ENCODE data around the gene GID8.

DNA sequence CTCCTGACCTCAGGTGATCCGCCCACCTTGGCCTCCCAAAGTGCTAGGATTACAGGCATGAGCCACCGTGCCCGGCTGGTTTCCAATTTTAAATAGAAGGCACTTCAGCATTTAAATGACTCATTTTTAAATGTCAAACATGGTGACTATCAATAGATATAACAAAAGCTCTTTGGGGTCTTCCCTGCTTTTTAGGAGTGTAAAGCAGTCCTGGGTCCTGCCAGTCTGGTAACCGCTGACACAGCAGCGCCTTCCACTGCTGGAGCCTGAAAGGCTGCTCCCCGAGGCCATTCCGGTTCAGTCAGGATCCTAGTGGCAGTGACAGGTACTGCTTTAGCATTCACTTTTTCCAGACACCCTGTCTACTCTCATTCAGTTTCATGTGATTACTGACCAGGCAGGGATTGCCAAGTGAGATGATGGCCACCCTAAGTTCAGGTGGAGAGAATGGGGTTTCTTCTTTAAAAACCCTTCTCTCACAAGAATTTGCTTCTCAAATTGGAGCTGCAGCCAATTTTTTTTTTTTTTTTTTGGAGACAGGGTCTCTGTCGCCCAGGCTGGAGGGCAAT lies 16.7 kb upstream of the GID8 start:
- TF ChIP-seq, protein P1, sequence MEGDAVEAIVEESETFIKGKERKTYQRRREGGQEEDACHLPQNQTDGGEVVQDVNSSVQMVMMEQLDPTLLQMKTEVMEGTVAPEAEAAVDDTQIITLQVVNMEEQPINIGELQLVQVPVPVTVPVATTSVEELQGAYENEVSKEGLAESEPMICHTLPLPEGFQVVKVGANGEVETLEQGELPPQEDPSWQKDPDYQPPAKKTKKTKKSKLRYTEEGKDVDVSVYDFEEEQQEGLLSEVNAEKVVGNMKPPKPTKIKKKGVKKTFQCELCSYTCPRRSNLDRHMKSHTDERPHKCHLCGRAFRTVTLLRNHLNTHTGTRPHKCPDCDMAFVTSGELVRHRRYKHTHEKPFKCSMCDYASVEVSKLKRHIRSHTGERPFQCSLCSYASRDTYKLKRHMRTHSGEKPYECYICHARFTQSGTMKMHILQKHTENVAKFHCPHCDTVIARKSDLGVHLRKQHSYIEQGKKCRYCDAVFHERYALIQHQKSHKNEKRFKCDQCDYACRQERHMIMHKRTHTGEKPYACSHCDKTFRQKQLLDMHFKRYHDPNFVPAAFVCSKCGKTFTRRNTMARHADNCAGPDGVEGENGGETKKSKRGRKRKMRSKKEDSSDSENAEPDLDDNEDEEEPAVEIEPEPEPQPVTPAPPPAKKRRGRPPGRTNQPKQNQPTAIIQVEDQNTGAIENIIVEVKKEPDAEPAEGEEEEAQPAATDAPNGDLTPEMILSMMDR (IDR thresholded peaks at IDR 0.05; ENCODE audit: insufficient read depth, low read length, poor library complexity, severe bottlenecking), result no peak
- no peak for TF ChIP-seq EZH2phosphoT487 (conservative IDR thresholded peaks at IDR 0.05; ENCODE audit: low read length)

Measured in SU-DHL-6 (cell line).